K562 (cell line): ENCODE results near the gene CEP131. TPM values are rescaled to one million over a fixed set of nuclear protein-coding genes. Genes with fewer than 3 reads are reported as not detected.
A peak's percentile ranks its signal among the peaks of the same experiment; 100 is the strongest.

ENCODE experiments used
- ATAC-seq: fragments of 200-7000 bp; cut with Tn5 transposase; 3 replicates; pipeline ENCODE4 v1.9.1; 2020; ENCODE audit warnings: moderate library complexity
- BruUV-seq: library from RNA; stranded (reverse); fragments of 400-500 nt; replicated peaks from 2 replicates; lab custom pipeline; 2021; lab: Mats Ljungman, UMichigan
- CTCF ChIA-PET: fragments of 300-600 bp; formaldehyde crosslinking; extraction: SDS; loops from one replicate; lab custom pipeline; 2021; ENCODE audit warnings: low intra/inter-chr PET ratio; lab: Yijun Ruan, JAX
- POLR2A ChIA-PET: fragments of 300-600, 350-650 bp; sonication (Branson Sonifier 250); formaldehyde crosslinking; extraction: SDS; loops from one replicate; lab custom pipeline; 2021; ENCODE audit warnings: antibody characterized with exemption, inconsistent platforms; lab: Yijun Ruan, JAX
- DNase-seq, 4 experiments: peaks; one replicate each; pipeline versions ENCODE4 v3.0.0 to v3.0.0-alpha.2; 2011 to 2018; ENCODE audit warnings: low spot score in 3 of 4, mixed read lengths in 3 of 4; ENCODE audit errors: extremely low read depth in 1 of 4
- FAIRE-seq: peaks from 2 replicates; lab custom pipeline; 2011; peaks lifted over from hg19 to GRCh38; lab: Jason Lieb, UNC
- H2AFZ ChIP-seq: 2 replicates; pipeline ENCODE4 v1.6.0; 2011; ENCODE audit warnings: low read depth, low read length, control low read depth, inconsistent platforms
- H3K27ac ChIP-seq: fragments of 200-600 bp; 3 replicates; pipeline ENCODE4 v1.8.0; 2011; ENCODE audit warnings: low read depth, mild to moderate bottlenecking, control low read depth, inconsistent platforms, low read length, moderate library complexity, mixed read lengths; ENCODE audit errors: extremely low read depth
- H3K27me3 ChIP-seq, 2 experiments: fragments of 300-600 bp in 1 of 2; 2 replicates in 1 of 2; 3 replicates in 1 of 2; pipeline versions ENCODE4 v1.6.0 to v1.8.0; 2011; ENCODE audit warnings: inconsistent platforms in 2 of 2, low read length in 2 of 2, mild to moderate bottlenecking in 1 of 2, mixed read lengths in 1 of 2, moderate library complexity in 1 of 2; ENCODE audit not compliant: control insufficient read depth in 2 of 2, insufficient read depth in 2 of 2
- H3K36me3 ChIP-seq: fragments of 300-600 bp; 3 replicates; pipeline ENCODE4 v1.8.0; 2011; ENCODE audit warnings: mild to moderate bottlenecking, low read length, inconsistent platforms; ENCODE audit not compliant: control insufficient read depth, insufficient read depth
- H3K4me1 ChIP-seq, 2 experiments: fragments of 200-600 bp in 1 of 2; replicated peaks in 1 of 2; 2 replicates in 1 of 2; 3 replicates in 1 of 2; pipeline versions ENCODE4 v1.5.1 to v1.8.0; 2011; ENCODE audit warnings: inconsistent platforms in 2 of 2, low read length in 2 of 2, mild to moderate bottlenecking in 1 of 2, mixed read lengths in 1 of 2, moderate library complexity in 1 of 2; ENCODE audit not compliant: control insufficient read depth in 2 of 2, insufficient read depth in 2 of 2
- H3K4me2 ChIP-seq: 2 replicates; pipeline ENCODE4 v1.6.1; 2011; ENCODE audit warnings: low read length, control low read depth, inconsistent platforms, mixed read lengths; ENCODE audit not compliant: insufficient read depth
- H3K4me3 ChIP-seq: fragments of 200-600 bp; sonication (generic), shearing (Covaris generic); 2 replicates; pipeline ENCODE4 v1.5.1; 2016; ENCODE audit warnings: control low read depth, inconsistent platforms
- H3K79me2 ChIP-seq: fragments of 200-600 bp; 3 replicates; pipeline ENCODE4 v1.8.0; 2011; ENCODE audit warnings: low read length, inconsistent platforms; ENCODE audit not compliant: control insufficient read depth, insufficient read depth
- H3K9ac ChIP-seq, 2 experiments: 2 replicates each; pipeline versions ENCODE4 v1.6.0 to v1.6.1; 2011; ENCODE audit warnings: low read depth in 2 of 2, low read length in 2 of 2, control low read depth in 1 of 2, inconsistent platforms in 1 of 2, mild to moderate bottlenecking in 1 of 2, mixed read lengths in 1 of 2; ENCODE audit not compliant: insufficient read depth in 1 of 2
- H3K9me1 ChIP-seq: one replicate; pipeline ENCODE4 v1.6.0; 2011; ENCODE audit warnings: inconsistent platforms, mild to moderate bottlenecking, low read length, moderate library complexity; ENCODE audit not compliant: control insufficient read depth, insufficient read depth
- H3K9me3 ChIP-seq: replicated peaks from 2 replicates; pipeline ENCODE4 v1.5.1; 2011; ENCODE audit warnings: low read depth, low read length, inconsistent platforms; ENCODE audit not compliant: control insufficient read depth, insufficient read depth
- H4K20me1 ChIP-seq: replicated peaks from 2 replicates; pipeline ENCODE4 v1.6.1; 2011; ENCODE audit warnings: low read length, inconsistent platforms, mixed read lengths; ENCODE audit not compliant: control insufficient read depth, insufficient read depth
- POLR2G ChIP-seq: fragments of 200-400 bp; formaldehyde crosslinking; IDR thresholded peaks from 2 replicates; pipeline ENCODE4 v1.6.1; 2017; ENCODE audit warnings: low read depth, mild to moderate bottlenecking, antibody characterized with exemption, low read length, moderate library complexity
- XRCC3 ChIP-seq: fragments of 450-650 bp; IDR thresholded peaks from 2 replicates; pipeline ENCODE4 v1.6.1; 2017; ENCODE audit warnings: mild to moderate bottlenecking, moderate library complexity
- ZFP1 ChIP-seq: fragments of 450-650 bp; formaldehyde crosslinking; IDR thresholded peaks from 2 replicates; pipeline ENCODE4 v1.4.0; 2020; ENCODE audit warnings: mild to moderate bottlenecking, mixed read lengths
- WGBS: fragments of 100-300 bp; shearing (Covaris generic); methylation state at CpG from one replicate; pipeline ENCODE4 v1.1.6; 2016; ENCODE audit warnings: low coverage, mixed read lengths; ENCODE audit not compliant: insufficient coverage; ENCODE audit errors: missing lambda C conversion rate; 5-methylcytosine and 5-hydroxymethylcytosine counted together
- in situ Hi-C: fragments of 300-500 bp; cut with MboI; formaldehyde crosslinking; loops from 4 replicates; pipeline ENCODE4 v1.15.0; 2018; ENCODE audit warnings: inconsistent platforms, mixed read lengths
- intact Hi-C: fragments of 100-400 bp; cut with micrococcal nuclease; formaldehyde crosslinking; loops from 2 replicates; pipeline ENCODE4 v1.14.2; 2022
- polyA plus RNA-seq, 8 experiments: library from polyadenylated mRNA; depleted of rRNA in 4 of 8; stranded (reverse) in 5 of 8; unstranded in 3 of 8; fragments of >200 nt; fragmentation: Nextera tagmentation in 2 of 8; fragmentation: Illumina TruSeq in 1 of 8; extraction: Ambion mirVana in 2 of 8; extraction: Trizol in 1 of 8; gene quantifications; 2 replicates each; pipeline versions ENCODE4 v1.2.1 to v1.2.3, GENCODE V29; 2011 to 2014; ENCODE audit warnings: inconsistent platforms in 1 of 8, missing spikeins in 1 of 8
- total RNA-seq, 7 experiments: library from RNA; depleted of rRNA in 6 of 7; stranded (reverse); fragments of >200 nt in 6 of 7; fragmentation: Illumina TruSeq in 2 of 7; extraction: Trizol in 2 of 7; gene quantifications; 2 replicates each; pipeline versions ENCODE4 v1.2.1 to v1.2.3, GENCODE V29; 2011 to 2021; ENCODE audit warnings: low replicate concordance in 1 of 7

CEP131 gene
- total and polyA plus RNA-seq, 9 of the 15 experiments (the other 6 are each of a cell fraction or from before 2014, with no cell fraction given) = 0.24 to 21.2 (median 2.3) TPM

GRCh38 chr17:81187586-81188490 lies 34.9 kb downstream of the CEP131 start:
- Histone ChIP-seq H3K9me1 (no peaks in the 10 kb centered on the region), H3K79me2 (no peaks in the 10 kb centered on the region), H3K9ac (peak overlapping the region in 1 of 2 experiments; percentile 77; a peak in 2 of 4 replicates), H3K4me1 (peaks cover 0 to 62% of the 10 kb centered on the region in 2 experiments; a peak in 2 of 5 replicates), H3K4me2 (no peak overlapping the region), H3K27ac (no peak overlapping the region), H4K20me1 (no peaks in the 10 kb centered on the region; the same call in 1 of the 2 replicates), H3K36me3 (no peaks in the 10 kb centered on the region), H3K9me3 (no peaks in the 10 kb centered on the region), H3K4me3 (no peak overlapping the region), H2AFZ (no peak overlapping the region), H3K27me3 (peaks cover 5 to 16% of the 10 kb centered on the region in 2 experiments; a peak in 3 of 5 replicates)
- no peak for TF ChIP-seq ZFP1 (CRISPR knock-in tag)
- TF ChIP-seq POLR2G = peak; percentile 52
- TF ChIP-seq XRCC3 = no peak
- DNase-seq (peak in 1 of 4 experiments; percentile 25), ATAC-seq (no peak), FAIRE-seq (no peak)
- in situ Hi-C loops = no loop called here
- BruUV-seq = no TSS peak
- intact Hi-C loops = no loop called here
- ChIA-PET POLR2A (interaction anchor here (0.6 to 1.1 kb wide), 2 partner anchors 8 to 186 kb away, joined by 4 to 5 read pairs; no protein-coding TSS in a partner anchor), CTCF (interaction anchor here (0.5 to 0.6 kb wide), 2 partner anchors 19 to 63 kb away, joined by 4 read pairs; no protein-coding TSS in a partner anchor)
- 62% methylated on average over 25 of the region's 26 CpGs for WGBS
